ENCODE measurements around the gene CCDC61. TPM values are rescaled to one million over a fixed set of nuclear protein-coding genes. Genes with fewer than 3 reads are reported as not detected.

The CCDC61 gene
- total and polyA plus RNA-seq, 2 of the 8 experiments (the other 6 are each of a cell fraction or from before 2014, with no cell fraction given), result 7.8 to 17.4 TPM

DNA sequence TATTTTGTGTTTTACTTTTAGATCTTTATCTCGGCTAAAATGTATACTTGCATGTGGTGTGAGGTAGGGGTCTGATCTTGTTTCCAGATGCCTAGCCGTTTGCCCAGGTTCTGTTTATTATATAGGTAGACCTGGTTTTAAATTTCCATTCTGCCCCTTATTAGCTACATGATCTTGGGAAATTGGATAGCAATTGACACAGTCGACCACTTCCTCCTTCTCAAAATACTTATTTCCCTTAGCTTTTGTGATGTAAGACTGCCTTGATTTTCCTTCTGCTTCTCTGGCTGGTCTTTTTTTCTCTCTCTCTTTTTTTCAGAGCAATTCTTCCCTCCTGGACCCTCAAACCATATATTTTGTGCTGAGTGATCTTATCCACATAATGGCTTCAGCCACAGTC, 30.6 kb downstream of the CCDC61 start (continued):
- TF ChIP-seq, protein P1, sequence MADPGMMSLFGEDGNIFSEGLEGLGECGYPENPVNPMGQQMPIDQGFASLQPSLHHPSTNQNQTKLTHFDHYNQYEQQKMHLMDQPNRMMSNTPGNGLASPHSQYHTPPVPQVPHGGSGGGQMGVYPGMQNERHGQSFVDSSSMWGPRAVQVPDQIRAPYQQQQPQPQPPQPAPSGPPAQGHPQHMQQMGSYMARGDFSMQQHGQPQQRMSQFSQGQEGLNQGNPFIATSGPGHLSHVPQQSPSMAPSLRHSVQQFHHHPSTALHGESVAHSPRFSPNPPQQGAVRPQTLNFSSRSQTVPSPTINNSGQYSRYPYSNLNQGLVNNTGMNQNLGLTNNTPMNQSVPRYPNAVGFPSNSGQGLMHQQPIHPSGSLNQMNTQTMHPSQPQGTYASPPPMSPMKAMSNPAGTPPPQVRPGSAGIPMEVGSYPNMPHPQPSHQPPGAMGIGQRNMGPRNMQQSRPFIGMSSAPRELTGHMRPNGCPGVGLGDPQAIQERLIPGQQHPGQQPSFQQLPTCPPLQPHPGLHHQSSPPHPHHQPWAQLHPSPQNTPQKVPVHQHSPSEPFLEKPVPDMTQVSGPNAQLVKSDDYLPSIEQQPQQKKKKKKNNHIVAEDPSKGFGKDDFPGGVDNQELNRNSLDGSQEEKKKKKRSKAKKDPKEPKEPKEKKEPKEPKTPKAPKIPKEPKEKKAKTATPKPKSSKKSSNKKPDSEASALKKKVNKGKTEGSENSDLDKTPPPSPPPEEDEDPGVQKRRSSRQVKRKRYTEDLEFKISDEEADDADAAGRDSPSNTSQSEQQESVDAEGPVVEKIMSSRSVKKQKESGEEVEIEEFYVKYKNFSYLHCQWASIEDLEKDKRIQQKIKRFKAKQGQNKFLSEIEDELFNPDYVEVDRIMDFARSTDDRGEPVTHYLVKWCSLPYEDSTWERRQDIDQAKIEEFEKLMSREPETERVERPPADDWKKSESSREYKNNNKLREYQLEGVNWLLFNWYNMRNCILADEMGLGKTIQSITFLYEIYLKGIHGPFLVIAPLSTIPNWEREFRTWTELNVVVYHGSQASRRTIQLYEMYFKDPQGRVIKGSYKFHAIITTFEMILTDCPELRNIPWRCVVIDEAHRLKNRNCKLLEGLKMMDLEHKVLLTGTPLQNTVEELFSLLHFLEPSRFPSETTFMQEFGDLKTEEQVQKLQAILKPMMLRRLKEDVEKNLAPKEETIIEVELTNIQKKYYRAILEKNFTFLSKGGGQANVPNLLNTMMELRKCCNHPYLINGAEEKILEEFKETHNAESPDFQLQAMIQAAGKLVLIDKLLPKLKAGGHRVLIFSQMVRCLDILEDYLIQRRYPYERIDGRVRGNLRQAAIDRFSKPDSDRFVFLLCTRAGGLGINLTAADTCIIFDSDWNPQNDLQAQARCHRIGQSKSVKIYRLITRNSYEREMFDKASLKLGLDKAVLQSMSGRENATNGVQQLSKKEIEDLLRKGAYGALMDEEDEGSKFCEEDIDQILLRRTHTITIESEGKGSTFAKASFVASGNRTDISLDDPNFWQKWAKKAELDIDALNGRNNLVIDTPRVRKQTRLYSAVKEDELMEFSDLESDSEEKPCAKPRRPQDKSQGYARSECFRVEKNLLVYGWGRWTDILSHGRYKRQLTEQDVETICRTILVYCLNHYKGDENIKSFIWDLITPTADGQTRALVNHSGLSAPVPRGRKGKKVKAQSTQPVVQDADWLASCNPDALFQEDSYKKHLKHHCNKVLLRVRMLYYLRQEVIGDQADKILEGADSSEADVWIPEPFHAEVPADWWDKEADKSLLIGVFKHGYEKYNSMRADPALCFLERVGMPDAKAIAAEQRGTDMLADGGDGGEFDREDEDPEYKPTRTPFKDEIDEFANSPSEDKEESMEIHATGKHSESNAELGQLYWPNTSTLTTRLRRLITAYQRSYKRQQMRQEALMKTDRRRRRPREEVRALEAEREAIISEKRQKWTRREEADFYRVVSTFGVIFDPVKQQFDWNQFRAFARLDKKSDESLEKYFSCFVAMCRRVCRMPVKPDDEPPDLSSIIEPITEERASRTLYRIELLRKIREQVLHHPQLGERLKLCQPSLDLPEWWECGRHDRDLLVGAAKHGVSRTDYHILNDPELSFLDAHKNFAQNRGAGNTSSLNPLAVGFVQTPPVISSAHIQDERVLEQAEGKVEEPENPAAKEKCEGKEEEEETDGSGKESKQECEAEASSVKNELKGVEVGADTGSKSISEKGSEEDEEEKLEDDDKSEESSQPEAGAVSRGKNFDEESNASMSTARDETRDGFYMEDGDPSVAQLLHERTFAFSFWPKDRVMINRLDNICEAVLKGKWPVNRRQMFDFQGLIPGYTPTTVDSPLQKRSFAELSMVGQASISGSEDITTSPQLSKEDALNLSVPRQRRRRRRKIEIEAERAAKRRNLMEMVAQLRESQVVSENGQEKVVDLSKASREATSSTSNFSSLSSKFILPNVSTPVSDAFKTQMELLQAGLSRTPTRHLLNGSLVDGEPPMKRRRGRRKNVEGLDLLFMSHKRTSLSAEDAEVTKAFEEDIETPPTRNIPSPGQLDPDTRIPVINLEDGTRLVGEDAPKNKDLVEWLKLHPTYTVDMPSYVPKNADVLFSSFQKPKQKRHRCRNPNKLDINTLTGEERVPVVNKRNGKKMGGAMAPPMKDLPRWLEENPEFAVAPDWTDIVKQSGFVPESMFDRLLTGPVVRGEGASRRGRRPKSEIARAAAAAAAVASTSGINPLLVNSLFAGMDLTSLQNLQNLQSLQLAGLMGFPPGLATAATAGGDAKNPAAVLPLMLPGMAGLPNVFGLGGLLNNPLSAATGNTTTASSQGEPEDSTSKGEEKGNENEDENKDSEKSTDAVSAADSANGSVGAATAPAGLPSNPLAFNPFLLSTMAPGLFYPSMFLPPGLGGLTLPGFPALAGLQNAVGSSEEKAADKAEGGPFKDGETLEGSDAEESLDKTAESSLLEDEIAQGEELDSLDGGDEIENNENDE (IDR thresholded peaks at IDR 0.05; ENCODE audit: insufficient replicate concordance, low read length), result no peak
- TF ChIP-seq JUND (IDR thresholded peaks at IDR 0.05; ENCODE audit: low read length), result no peak
- no peak for TF ChIP-seq TAF7 (optimal IDR thresholded peaks at IDR 0.05; ENCODE audit: borderline replicate concordance, low read depth, low read length)
- no peak for TF ChIP-seq SRF (IDR thresholded peaks at IDR 0.05; ENCODE audit: low read depth, low read length)
- TF ChIP-seq CBX5 (IDR thresholded peaks at IDR 0.05; ENCODE audit: low read depth, low read length), result no peak
- no peak for TF ChIP-seq CREB1 (IDR thresholded peaks at IDR 0.05)
- no peak for TF ChIP-seq ZNF274 (IDR thresholded peaks at IDR 0.05; ENCODE audit: borderline replicate concordance, extremely low read depth, low read length)
- TF ChIP-seq POU5F1 (IDR thresholded peaks at IDR 0.05; ENCODE audit: low read depth, low read length), result no peak
- no peak for TF ChIP-seq TAF1 (IDR thresholded peaks at IDR 0.05; ENCODE audit: low read depth, low read length)
- no peak for TF ChIP-seq SP4 (IDR thresholded peaks at IDR 0.05; ENCODE audit: low read length)
- TF ChIP-seq CBX8 (IDR thresholded peaks at IDR 0.05; ENCODE audit: borderline replicate concordance, low read depth, low read length), result no peak

All from H1 (cell line).